GM10266 (cell line): ENCODE results near the gene GFOD2.

Experiments used
- DNase-seq: peaks from one replicate; pipeline ENCODE4 v3.0.0; 2012; ENCODE audit errors: extremely low spot score
- TF ChIP-seq, protein P1 (sequence below): IDR thresholded peaks from 2 replicates; pipeline ENCODE4 v1.5.1; 2012; ENCODE audit warnings: mild to moderate bottlenecking, low read depth; ENCODE audit not compliant: control insufficient read depth, insufficient read depth; ENCODE audit errors: missing control alignments

The GFOD2 gene

DNA sequence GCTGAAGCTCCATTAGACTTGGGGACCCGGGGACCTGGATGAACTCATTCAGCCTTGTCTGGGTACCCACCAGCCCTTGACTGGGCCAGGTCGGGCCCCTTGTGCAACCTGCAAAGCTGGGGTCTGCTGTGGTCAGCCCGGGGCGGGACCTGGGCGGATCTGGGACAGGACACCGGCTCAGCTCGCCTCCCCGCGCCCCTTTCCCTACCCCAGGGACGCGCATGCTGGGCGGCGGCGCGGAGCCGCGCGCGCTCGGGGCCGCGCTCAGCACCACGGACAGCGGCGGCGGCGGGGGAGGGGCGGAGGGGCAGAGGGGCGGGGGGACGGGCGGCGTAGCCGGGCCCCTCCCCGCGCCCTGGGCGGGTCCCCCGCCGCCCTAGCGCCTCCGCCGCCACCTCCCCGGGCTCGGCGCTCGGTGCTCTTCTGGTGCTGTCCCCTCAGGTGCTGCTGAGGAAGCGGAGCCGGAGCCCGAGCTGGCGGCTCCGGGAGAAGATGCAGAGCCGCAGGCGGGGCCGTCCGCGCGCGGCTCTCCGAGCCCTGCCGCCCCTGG is 66.5 kb downstream of the GFOD2 start:
- DNase-seq: peak; percentile 48

DNA sequence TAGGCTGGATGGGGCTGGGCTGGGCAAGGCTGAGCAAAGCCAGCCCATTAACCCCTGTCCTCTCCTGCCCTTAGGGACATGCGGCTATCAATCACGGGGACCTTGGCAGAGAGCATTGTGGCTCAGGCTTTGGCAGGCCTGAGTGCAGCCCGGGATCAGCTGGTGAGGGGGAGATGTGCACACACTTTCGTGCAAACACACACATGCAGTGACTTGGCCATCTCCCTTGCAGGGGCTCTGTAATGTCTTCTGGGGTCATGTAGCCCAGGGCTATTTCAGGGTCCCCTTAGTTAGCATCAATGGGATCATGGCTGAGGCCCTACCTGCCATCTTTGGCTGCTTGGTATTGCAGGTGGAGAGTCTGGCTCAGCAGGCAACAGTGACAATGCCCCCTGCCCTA is 67.3 kb downstream of the GFOD2 start:
- DNase-seq: peak; percentile 40
- TF ChIP-seq, protein P1, sequence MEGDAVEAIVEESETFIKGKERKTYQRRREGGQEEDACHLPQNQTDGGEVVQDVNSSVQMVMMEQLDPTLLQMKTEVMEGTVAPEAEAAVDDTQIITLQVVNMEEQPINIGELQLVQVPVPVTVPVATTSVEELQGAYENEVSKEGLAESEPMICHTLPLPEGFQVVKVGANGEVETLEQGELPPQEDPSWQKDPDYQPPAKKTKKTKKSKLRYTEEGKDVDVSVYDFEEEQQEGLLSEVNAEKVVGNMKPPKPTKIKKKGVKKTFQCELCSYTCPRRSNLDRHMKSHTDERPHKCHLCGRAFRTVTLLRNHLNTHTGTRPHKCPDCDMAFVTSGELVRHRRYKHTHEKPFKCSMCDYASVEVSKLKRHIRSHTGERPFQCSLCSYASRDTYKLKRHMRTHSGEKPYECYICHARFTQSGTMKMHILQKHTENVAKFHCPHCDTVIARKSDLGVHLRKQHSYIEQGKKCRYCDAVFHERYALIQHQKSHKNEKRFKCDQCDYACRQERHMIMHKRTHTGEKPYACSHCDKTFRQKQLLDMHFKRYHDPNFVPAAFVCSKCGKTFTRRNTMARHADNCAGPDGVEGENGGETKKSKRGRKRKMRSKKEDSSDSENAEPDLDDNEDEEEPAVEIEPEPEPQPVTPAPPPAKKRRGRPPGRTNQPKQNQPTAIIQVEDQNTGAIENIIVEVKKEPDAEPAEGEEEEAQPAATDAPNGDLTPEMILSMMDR: no peak

More for the DNA sequence above, 66.5 kb downstream of the GFOD2 start:
- TF ChIP-seq, protein P1: no peak

DNA sequence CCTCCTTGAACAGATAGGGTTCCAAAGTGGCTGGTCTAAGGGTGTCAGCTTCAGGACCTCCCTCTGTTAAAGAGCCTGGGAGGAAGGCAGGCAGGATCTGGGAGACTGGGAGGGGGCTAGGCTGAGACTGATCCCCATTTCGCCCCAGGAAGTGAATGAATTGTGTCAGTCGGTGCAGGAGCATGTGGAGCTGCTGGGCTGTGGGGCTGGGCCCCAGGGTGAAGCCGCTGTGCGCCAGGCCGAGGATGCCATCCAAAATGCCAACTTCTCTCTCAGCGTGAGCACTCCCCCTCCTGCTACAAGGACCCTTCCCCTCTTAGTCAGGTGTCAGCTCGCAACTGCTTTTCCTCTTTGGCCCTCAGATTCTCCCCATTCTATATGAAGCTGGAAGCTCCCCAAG is 68.1 kb downstream of the GFOD2 start:
- TF ChIP-seq, protein P1: no peak
- no peak for DNase-seq

DNA sequence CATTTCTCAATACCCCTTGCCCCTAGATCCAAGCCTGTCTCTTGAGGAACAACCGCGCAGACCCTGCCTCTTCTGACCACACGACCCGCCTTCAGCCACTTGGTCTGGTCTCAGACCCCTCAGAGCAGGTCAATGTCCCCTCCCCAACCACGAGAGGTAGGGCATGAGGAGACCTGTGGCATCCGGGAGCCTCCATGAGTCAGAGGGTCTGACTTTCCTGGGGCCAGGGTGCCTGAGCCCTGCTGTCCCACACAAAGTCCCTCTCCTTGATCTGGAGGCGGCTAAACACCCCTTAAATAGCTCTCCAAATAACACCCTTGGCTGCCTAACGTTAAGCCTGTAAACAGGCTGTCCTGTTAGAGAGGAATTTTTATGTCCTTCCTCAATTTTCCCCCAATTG is 69.1 kb downstream of the GFOD2 start:
- TF ChIP-seq, protein P1: no peak
- DNase-seq: no peak

DNA sequence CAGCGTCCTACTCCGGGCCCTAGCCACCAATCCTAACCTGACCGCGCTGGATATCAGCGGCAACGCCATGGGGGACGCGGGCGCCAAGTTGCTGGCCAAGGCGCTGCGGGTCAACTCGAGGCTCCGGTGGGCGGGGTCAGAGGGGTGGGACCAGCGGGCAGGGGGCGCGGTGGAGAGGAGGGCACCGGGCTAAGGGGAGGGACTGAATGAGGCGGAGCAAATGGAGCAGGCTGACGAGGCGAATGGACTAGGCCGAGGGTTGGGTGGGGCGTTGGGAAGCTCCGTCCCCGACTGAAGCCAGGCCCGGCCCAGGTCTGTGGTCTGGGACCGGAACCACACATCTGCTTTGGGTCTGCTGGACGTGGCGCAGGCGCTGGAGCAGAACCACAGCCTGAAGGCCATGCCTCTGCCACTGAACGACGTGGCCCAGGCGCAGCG is 69.6 kb downstream of the GFOD2 start:
- TF ChIP-seq, protein P1: no peak
- no peak for DNase-seq

DNA sequence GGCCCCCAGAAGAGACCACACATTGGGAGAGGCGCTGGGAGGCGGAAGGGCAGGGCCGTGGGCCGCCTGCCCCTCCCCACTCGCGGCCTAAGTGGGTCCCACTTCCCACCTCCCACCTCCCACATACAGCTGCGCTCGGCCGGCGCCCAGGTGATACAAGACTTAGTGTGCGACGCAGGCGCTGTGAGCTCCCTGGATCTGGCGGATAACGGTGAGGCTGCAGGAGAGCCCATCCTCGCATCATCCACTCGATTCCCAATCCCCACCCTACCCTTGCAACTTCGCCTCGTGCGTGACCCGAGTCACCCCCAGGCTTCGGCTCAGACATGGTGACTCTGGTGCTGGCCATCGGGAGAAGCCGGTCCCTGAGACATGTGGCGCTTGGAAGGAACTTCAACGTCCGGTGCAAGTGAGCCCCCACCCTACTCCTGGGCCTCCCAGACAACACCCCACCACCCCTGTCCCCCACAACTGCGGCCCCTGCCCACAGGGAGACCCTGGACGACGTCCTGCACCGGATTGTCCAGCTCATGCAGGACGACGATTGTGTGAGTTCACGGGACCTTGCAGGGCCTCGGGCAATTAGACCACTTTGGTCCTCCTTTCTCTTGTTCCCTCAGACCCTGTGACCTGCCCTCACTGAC is 70.2 kb downstream of the GFOD2 start:
- TF ChIP-seq, protein P1: no peak
- peak; percentile 27 for DNase-seq

DNA sequence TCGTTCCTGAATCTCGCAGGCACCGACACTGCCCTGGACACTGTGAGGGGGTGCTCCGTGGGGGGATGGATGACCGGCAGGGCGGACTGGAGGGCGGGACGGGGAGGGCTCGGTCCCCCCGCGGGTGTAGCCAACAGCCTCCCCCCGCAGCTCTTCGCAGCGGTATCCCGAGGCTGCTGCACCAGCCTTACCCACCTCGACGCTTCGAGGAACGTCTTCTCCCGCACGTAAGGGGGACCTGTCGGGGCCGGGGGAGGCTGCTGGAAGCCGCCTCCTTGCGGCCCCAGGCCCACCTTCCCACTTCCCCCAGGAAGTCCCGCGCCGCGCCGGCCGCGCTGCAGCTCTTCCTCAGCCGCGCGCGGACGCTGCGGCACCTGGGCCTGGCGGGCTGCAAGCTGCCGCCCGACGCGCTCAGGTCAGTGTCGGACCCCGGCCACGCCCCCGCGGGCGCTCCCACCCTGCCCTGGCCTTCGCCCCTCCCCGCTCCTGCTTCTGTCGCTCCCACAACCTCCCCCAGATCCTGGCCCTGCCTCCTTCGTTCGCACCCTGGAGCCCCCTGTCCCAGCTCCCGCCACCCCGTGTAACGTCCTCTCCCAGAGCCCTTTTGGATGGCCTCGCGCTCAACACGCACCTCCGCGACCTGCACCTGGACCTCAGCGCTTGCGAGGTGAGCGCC is 70.9 kb downstream of the GFOD2 start:
- TF ChIP-seq, protein P1: no peak
- no peak for DNase-seq
